Measurements from ENCODE around the gene MED13. TPM values are rescaled to one million over a fixed set of nuclear protein-coding genes. Genes with fewer than 3 reads are reported as not detected.

The MED13 gene
- total and polyA plus RNA-seq, 9 of the 15 experiments (the other 6 are each of a cell fraction or from before 2014, with no cell fraction given) = 5.4 to 48.4 (median 28.2) TPM

DNA sequence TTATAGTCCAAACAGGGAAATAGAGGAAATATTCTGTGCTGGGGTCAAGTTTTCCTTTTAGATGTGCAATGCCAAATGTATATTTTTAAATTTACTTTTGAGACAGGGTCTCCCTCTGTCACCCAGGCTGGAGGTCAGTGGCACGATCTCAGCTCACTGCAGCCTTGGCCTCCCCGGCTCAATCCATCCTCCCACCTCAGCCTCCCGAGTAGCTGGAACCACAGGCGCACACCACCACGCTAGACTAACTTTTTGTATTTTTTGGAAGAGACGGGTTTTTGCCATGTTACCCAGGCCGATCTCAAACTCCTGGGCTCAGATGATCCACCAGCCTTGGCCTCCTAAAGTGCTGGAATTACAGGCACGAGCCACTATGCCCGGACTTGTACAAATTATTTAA, 25.8 kb upstream of the MED13 start (continued):
- TF ChIP-seq, protein P1, sequence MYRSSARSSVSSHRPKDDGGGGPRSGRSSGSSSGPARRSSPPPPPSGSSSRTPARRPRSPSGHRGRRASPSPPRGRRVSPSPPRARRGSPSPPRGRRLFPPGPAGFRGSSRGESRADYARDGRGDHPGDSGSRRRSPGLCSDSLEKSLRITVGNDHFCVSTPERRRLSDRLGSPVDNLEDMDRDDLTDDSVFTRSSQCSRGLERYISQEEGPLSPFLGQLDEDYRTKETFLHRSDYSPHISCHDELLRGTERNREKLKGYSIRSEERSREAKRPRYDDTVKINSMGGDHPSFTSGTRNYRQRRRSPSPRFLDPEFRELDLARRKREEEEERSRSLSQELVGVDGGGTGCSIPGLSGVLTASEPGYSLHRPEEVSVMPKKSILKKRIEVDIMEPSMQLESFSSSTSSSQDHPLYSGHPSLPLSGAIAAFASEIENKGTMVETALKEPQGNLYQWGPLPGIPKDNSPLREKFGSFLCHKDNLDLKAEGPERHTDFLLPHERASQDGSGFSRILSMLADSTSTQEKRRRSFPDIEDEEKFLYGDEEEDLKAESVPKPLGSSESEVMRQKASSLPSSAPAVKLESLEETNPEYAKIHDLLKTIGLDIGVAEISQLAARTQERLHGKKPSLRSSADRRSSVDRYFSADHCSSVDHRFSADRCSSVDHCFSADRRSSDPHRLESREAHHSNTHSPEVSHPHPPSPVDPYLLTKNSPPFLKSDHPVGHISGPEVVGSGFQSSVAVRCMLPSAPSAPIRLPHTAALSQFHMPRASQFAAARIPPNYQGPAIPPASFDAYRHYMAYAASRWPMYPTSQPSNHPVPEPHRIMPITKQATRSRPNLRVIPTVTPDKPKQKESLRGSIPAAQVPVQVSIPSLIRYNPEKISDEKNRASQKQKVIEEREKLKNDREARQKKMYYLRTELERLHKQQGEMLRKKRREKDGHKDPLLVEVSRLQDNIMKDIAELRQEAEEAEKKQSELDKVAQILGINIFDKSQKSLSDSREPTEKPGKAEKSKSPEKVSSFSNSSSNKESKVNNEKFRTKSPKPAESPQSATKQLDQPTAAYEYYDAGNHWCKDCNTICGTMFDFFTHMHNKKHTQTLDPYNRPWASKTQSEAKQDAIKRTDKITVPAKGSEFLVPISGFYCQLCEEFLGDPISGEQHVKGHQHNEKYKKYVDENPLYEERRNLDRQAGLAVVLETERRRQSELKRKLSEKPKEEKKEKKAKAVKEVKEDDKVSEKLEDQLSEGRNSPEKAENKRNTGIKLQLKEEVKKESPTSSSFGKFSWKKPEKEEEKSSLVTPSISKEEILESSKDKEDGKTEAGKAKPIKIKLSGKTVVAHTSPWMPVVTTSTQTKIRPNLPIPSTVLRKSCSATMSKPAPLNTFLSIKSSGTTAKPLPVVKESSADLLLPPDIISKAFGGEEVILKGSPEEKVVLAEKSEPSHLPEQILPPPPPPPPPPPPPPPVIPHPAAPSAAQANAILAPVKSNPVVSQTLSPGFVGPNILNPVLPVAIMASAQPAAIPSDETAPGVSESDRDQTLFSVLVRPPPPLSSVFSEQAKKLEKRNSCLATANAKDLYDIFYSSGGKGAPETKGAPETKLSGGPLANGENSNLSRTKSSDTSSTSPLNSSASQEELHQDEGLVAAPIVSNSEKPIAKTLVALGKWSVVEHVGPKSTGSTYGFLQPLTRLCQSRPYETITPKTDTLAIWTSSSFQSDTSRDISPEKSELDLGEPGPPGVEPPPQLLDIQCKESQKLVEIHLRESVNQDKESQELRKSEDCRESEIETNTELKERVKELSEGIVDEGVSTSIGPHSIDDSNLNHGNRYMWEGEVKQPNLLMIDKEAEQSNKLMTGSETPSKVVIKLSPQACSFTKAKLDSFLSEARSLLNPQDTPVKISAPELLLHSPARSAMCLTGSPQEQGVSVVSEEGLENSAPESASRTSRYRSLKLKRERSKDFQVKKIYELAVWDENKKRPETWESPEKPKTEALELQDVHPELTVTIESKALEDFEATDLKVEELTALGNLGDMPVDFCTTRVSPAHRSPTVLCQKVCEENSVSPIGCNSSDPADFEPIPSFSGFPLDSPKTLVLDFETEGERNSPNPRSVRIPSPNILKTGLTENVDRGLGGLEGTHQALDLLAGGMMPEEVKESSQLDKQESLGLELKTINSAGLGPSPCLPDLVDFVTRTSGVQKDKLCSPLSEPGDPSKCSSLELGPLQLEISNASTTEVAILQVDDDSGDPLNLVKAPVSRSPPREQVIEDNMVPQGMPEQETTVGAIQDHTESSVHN (IDR thresholded peaks at IDR 0.05; ENCODE audit: borderline replicate concordance in 1 of 2, low read depth in 1 of 2) = no peak
- TF ChIP-seq, protein P2, sequence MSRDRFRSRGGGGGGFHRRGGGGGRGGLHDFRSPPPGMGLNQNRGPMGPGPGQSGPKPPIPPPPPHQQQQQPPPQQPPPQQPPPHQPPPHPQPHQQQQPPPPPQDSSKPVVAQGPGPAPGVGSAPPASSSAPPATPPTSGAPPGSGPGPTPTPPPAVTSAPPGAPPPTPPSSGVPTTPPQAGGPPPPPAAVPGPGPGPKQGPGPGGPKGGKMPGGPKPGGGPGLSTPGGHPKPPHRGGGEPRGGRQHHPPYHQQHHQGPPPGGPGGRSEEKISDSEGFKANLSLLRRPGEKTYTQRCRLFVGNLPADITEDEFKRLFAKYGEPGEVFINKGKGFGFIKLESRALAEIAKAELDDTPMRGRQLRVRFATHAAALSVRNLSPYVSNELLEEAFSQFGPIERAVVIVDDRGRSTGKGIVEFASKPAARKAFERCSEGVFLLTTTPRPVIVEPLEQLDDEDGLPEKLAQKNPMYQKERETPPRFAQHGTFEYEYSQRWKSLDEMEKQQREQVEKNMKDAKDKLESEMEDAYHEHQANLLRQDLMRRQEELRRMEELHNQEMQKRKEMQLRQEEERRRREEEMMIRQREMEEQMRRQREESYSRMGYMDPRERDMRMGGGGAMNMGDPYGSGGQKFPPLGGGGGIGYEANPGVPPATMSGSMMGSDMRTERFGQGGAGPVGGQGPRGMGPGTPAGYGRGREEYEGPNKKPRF (IDR thresholded peaks at IDR 0.05; ENCODE audit: low read depth, low read length) = no peak
- TF ChIP-seq TAF1 (IDR thresholded peaks at IDR 0.05; ENCODE audit: control insufficient read depth, extremely low read depth, insufficient read depth, low read length, severe bottlenecking) (no peak), ATF7 (IDR thresholded peaks at IDR 0.05) (no peak)
- TF ChIP-seq, protein P3, sequence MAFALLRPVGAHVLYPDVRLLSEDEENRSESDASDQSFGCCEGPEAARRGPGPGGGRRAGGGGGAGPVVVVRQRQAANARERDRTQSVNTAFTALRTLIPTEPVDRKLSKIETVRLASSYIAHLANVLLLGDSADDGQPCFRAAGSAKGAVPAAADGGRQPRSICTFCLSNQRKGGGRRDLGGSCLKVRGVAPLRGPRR (CRISPR knock-in tag; IDR thresholded peaks at IDR 0.05) = no peak
